GM12878 (cell line): ENCODE measurements around the gene ATG10. TPM values are rescaled to one million over a fixed set of nuclear protein-coding genes. Genes with fewer than 3 reads are reported as not detected.

Source experiments
- CHD1 ChIP-seq: IDR thresholded peaks from 2 replicates; pipeline ENCODE4 v1.6.1; 2012; ENCODE audit warnings: low read depth, low read length, improper control_type of control experiment
- IRF5 ChIP-seq: fragments of 450-650 bp; IDR thresholded peaks from 2 replicates; pipeline ENCODE4 v1.6.1; 2017; ENCODE audit warnings: borderline replicate concordance
- NBN ChIP-seq: fragments of 450-650 bp; IDR thresholded peaks from 2 replicates; pipeline ENCODE4 v1.6.1; 2016
- ZNF687 ChIP-seq: fragments of 450-650 bp; IDR thresholded peaks from 2 replicates; pipeline ENCODE4 v1.6.1; 2017; ENCODE audit warnings: mild to moderate bottlenecking, moderate library complexity
- polyA plus RNA-seq, 11 experiments: library from polyadenylated mRNA; depleted of rRNA in 4 of 11; unstranded in 6 of 11; stranded (reverse) in 5 of 11; fragments of >200 nt; fragmentation: Nextera tagmentation in 4 of 11; fragmentation: Illumina TruSeq in 1 of 11; extraction: Ambion mirVana in 4 of 11; extraction: Trizol in 1 of 11; gene quantifications; 1 replicate in 1 of 11; 2 replicates in 10 of 11; pipeline versions ENCODE4 v1.2.1 to v1.2.3, GENCODE V29; 2011 to 2016; ENCODE audit warnings: inconsistent platforms in 2 of 11, missing spikeins in 2 of 11, low read depth in 1 of 11
- total RNA-seq, 4 experiments: library from RNA; depleted of rRNA in 3 of 4; stranded (reverse); fragments of >200 nt in 3 of 4; fragmentation: Illumina TruSeq in 1 of 4; extraction: Trizol in 1 of 4; gene quantifications; 2 replicates each; pipeline versions ENCODE4 v1.2.1 to v1.2.3, GENCODE V29; 2013 to 2021
- TF ChIP-seq, protein P1 (sequence below): IDR thresholded peaks from 2 replicates; pipeline ENCODE4 v1.6.1; 2011; ENCODE audit warnings: low read depth, mild to moderate bottlenecking, low read length, moderate library complexity, borderline replicate concordance; ENCODE audit errors: extremely low read depth

ATG10 gene
- total and polyA plus RNA-seq, 10 of the 15 experiments (the other 5 are each of a cell fraction or from before 2014, with no cell fraction given) = 3.8 to 14.4 (median 6.5) TPM

- no peak for TF ChIP-seq ZNF687
- TF ChIP-seq, protein P1, sequence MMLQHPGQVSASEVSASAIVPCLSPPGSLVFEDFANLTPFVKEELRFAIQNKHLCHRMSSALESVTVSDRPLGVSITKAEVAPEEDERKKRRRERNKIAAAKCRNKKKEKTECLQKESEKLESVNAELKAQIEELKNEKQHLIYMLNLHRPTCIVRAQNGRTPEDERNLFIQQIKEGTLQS = no peak
- TF ChIP-seq NBN = no peak
- no peak for TF ChIP-seq CHD1
- no peak for TF ChIP-seq IRF5
- TF ChIP-seq, all 136 proteins: peak for 0
Measured at GRCh38 chr5:82023644-82024043, 51.8 kb downstream of the ATG10 start (continued).
